K562 (cell line): Measurements from ENCODE around the gene ZBTB16. TPM values are rescaled to one million over a fixed set of nuclear protein-coding genes. Genes with fewer than 3 reads are reported as not detected.

ENCODE experiments used
- ATAC-seq: fragments of 200-7000 bp; cut with Tn5 transposase; 3 replicates; pipeline ENCODE4 v1.9.1; 2020; ENCODE audit warnings: moderate library complexity
- BruUV-seq: library from RNA; stranded (reverse); fragments of 400-500 nt; replicated peaks from 2 replicates; lab custom pipeline; 2021; lab: Mats Ljungman, UMichigan
- CTCF ChIA-PET: fragments of 300-600 bp; formaldehyde crosslinking; extraction: SDS; loops from one replicate; lab custom pipeline; 2021; ENCODE audit warnings: low intra/inter-chr PET ratio; lab: Yijun Ruan, JAX
- POLR2A ChIA-PET: fragments of 300-600, 350-650 bp; sonication (Branson Sonifier 250); formaldehyde crosslinking; extraction: SDS; loops from one replicate; lab custom pipeline; 2021; ENCODE audit warnings: antibody characterized with exemption, inconsistent platforms; lab: Yijun Ruan, JAX
- DNase-seq, 4 experiments: peaks; one replicate each; pipeline versions ENCODE4 v3.0.0 to v3.0.0-alpha.2; 2011 to 2018; ENCODE audit warnings: low spot score in 3 of 4, mixed read lengths in 3 of 4; ENCODE audit errors: extremely low read depth in 1 of 4
- FAIRE-seq: peaks from 2 replicates; lab custom pipeline; 2011; peaks lifted over from hg19 to GRCh38; lab: Jason Lieb, UNC
- H2AFZ ChIP-seq: 2 replicates; pipeline ENCODE4 v1.6.0; 2011; ENCODE audit warnings: low read depth, low read length, control low read depth, inconsistent platforms
- H3K27ac ChIP-seq: fragments of 200-600 bp; 3 replicates; pipeline ENCODE4 v1.8.0; 2011; ENCODE audit warnings: low read depth, mild to moderate bottlenecking, control low read depth, inconsistent platforms, low read length, moderate library complexity, mixed read lengths; ENCODE audit errors: extremely low read depth
- H3K27me3 ChIP-seq, 2 experiments: fragments of 300-600 bp in 1 of 2; 2 replicates in 1 of 2; 3 replicates in 1 of 2; pipeline versions ENCODE4 v1.6.0 to v1.8.0; 2011; ENCODE audit warnings: inconsistent platforms in 2 of 2, low read length in 2 of 2, mild to moderate bottlenecking in 1 of 2, mixed read lengths in 1 of 2, moderate library complexity in 1 of 2; ENCODE audit not compliant: control insufficient read depth in 2 of 2, insufficient read depth in 2 of 2
- H3K36me3 ChIP-seq: fragments of 300-600 bp; 3 replicates; pipeline ENCODE4 v1.8.0; 2011; ENCODE audit warnings: mild to moderate bottlenecking, low read length, inconsistent platforms; ENCODE audit not compliant: control insufficient read depth, insufficient read depth
- H3K4me1 ChIP-seq, 2 experiments: fragments of 200-600 bp in 1 of 2; replicated peaks in 1 of 2; 2 replicates in 1 of 2; 3 replicates in 1 of 2; pipeline versions ENCODE4 v1.5.1 to v1.8.0; 2011; ENCODE audit warnings: inconsistent platforms in 2 of 2, low read length in 2 of 2, mild to moderate bottlenecking in 1 of 2, mixed read lengths in 1 of 2, moderate library complexity in 1 of 2; ENCODE audit not compliant: control insufficient read depth in 2 of 2, insufficient read depth in 2 of 2
- H3K4me2 ChIP-seq: 2 replicates; pipeline ENCODE4 v1.6.1; 2011; ENCODE audit warnings: low read length, control low read depth, inconsistent platforms, mixed read lengths; ENCODE audit not compliant: insufficient read depth
- H3K4me3 ChIP-seq: fragments of 200-600 bp; sonication (generic), shearing (Covaris generic); 2 replicates; pipeline ENCODE4 v1.5.1; 2016; ENCODE audit warnings: control low read depth, inconsistent platforms
- H3K79me2 ChIP-seq: fragments of 200-600 bp; 3 replicates; pipeline ENCODE4 v1.8.0; 2011; ENCODE audit warnings: low read length, inconsistent platforms; ENCODE audit not compliant: control insufficient read depth, insufficient read depth
- H3K9ac ChIP-seq, 2 experiments: 2 replicates each; pipeline versions ENCODE4 v1.6.0 to v1.6.1; 2011; ENCODE audit warnings: low read depth in 2 of 2, low read length in 2 of 2, control low read depth in 1 of 2, inconsistent platforms in 1 of 2, mild to moderate bottlenecking in 1 of 2, mixed read lengths in 1 of 2; ENCODE audit not compliant: insufficient read depth in 1 of 2
- H3K9me1 ChIP-seq: one replicate; pipeline ENCODE4 v1.6.0; 2011; ENCODE audit warnings: inconsistent platforms, mild to moderate bottlenecking, low read length, moderate library complexity; ENCODE audit not compliant: control insufficient read depth, insufficient read depth
- H3K9me3 ChIP-seq: replicated peaks from 2 replicates; pipeline ENCODE4 v1.5.1; 2011; ENCODE audit warnings: low read depth, low read length, inconsistent platforms; ENCODE audit not compliant: control insufficient read depth, insufficient read depth
- H4K20me1 ChIP-seq: replicated peaks from 2 replicates; pipeline ENCODE4 v1.6.1; 2011; ENCODE audit warnings: low read length, inconsistent platforms, mixed read lengths; ENCODE audit not compliant: control insufficient read depth, insufficient read depth
- CREB1 ChIP-seq, 2 experiments: sonication (generic) in 1 of 2; formaldehyde crosslinking in 1 of 2; IDR thresholded peaks; 2 replicates each; pipeline versions ENCODE4 v1.6.1 to v1.8.0; 2012 to 2022; ENCODE audit warnings: inconsistent platforms in 1 of 2, mild to moderate bottlenecking in 1 of 2, missing genetic modification reagents in 1 of 2, moderate library complexity in 1 of 2
- RBM25 ChIP-seq: fragments of 200-400 bp; formaldehyde crosslinking; IDR thresholded peaks from 2 replicates; pipeline ENCODE4 v1.6.1; 2018; ENCODE audit warnings: low read length, low read depth, moderate library complexity; ENCODE audit not compliant: severe bottlenecking
- SRF ChIP-seq, 2 experiments: fragments of 250-450, 450-650 bp in 1 of 2; sonication (Bioruptor Pico) in 1 of 2; sonication (generic) in 1 of 2; formaldehyde crosslinking; IDR thresholded peaks; 2 replicates each; pipeline versions ENCODE4 v1.5.0 to v1.5.1; 2020 to 2022; ENCODE audit warnings: mild to moderate bottlenecking in 1 of 2, missing genetic modification reagents in 1 of 2
- ZNF639 ChIP-seq, 2 experiments: fragments of 200-800 bp in 1 of 2; sonication (Bioruptor generic) in 1 of 2; sonication (generic) in 1 of 2; formaldehyde crosslinking in 1 of 2; IDR thresholded peaks in 1 of 2; conservative IDR thresholded peaks in 1 of 2; 2 replicates each; pipeline versions ENCODE4 v1.5.0 to v1.6.1; 2016 to 2020; ENCODE audit warnings: missing compliant biosample characterization in 1 of 2, missing genetic modification characterization in 1 of 2, missing genetic modification reagents in 1 of 2
- ZNF707 ChIP-seq: fragments of 250-450 bp; sonication (Bioruptor Pico); conservative IDR thresholded peaks from 2 replicates; pipeline ENCODE4 v1.8.0; 2022; ENCODE audit warnings: inconsistent platforms, mild to moderate bottlenecking, moderate library complexity
- WGBS: fragments of 100-300 bp; shearing (Covaris generic); methylation state at CpG from one replicate; pipeline ENCODE4 v1.1.6; 2016; ENCODE audit warnings: low coverage, mixed read lengths; ENCODE audit not compliant: insufficient coverage; ENCODE audit errors: missing lambda C conversion rate; 5-methylcytosine and 5-hydroxymethylcytosine counted together
- in situ Hi-C: fragments of 300-500 bp; cut with MboI; formaldehyde crosslinking; loops from 4 replicates; pipeline ENCODE4 v1.15.0; 2018; ENCODE audit warnings: inconsistent platforms, mixed read lengths
- intact Hi-C: fragments of 100-400 bp; cut with micrococcal nuclease; formaldehyde crosslinking; loops from 2 replicates; pipeline ENCODE4 v1.14.2; 2022
- polyA plus RNA-seq, 8 experiments: library from polyadenylated mRNA; depleted of rRNA in 4 of 8; stranded (reverse) in 5 of 8; unstranded in 3 of 8; fragments of >200 nt; fragmentation: Nextera tagmentation in 2 of 8; fragmentation: Illumina TruSeq in 1 of 8; extraction: Ambion mirVana in 2 of 8; extraction: Trizol in 1 of 8; gene quantifications; 2 replicates each; pipeline versions ENCODE4 v1.2.1 to v1.2.3, GENCODE V29; 2011 to 2014; ENCODE audit warnings: inconsistent platforms in 1 of 8, missing spikeins in 1 of 8
- total RNA-seq, 7 experiments: library from RNA; depleted of rRNA in 6 of 7; stranded (reverse); fragments of >200 nt in 6 of 7; fragmentation: Illumina TruSeq in 2 of 7; extraction: Trizol in 2 of 7; gene quantifications; 2 replicates each; pipeline versions ENCODE4 v1.2.1 to v1.2.3, GENCODE V29; 2011 to 2021; ENCODE audit warnings: low replicate concordance in 1 of 7

Gene ZBTB16
- total and polyA plus RNA-seq, 9 of the 15 experiments (the other 6 are each of a cell fraction or from before 2014, with no cell fraction given): 0.06 to 0.40 (median 0.24) TPM; not detected in 4

- no peak for TF ChIP-seq ZNF639 (CRISPR knock-in tag; conservative IDR thresholded peaks at IDR 0.05 in 1 of 2, IDR thresholded peaks at IDR 0.05 in 1 of 2)
- no peak for TF ChIP-seq CREB1 (IDR thresholded peaks at IDR 0.05)
- no peak for TF ChIP-seq CREB1 (CRISPR knock-in tag; IDR thresholded peaks at IDR 0.05)
- no peak for TF ChIP-seq RBM25
Observed at GRCh38 chr11:114089748-114090147, 30.2 kb downstream of the ZBTB16 start (continued).

- Histone ChIP-seq H3K4me3 (no peak overlapping the region), H3K79me2 (no peaks in the 10 kb centered on the region), H4K20me1 (no peaks in the 10 kb centered on the region)
- no peak for ATAC-seq
- BruUV-seq: no TSS peak
- TF ChIP-seq SRF (CRISPR knock-in tag; IDR thresholded peaks at IDR 0.05) (no peak), ZNF707 (CRISPR knock-in tag) (no peak)
- TF ChIP-seq, all 486 proteins: peak for 0
- CTCF ChIA-PET: no interaction called here
- H3K9ac ChIP-seq: no peak overlapping the region
- FAIRE-seq: no peak
- H3K4me1 ChIP-seq: peaks cover 0 to 3% of the 10 kb centered on the region in 2 experiments; a peak in 1 of 5 replicates
- no peak overlapping the region for H3K27ac ChIP-seq
- POLR2A ChIA-PET: no interaction called here
- intact Hi-C loops (no loop called here), in situ Hi-C loops (no loop called here)
- H3K27me3 ChIP-seq: peaks cover 8 to 36% of the 10 kb centered on the region in 2 experiments; a peak in 4 of 5 replicates
- 0% methylated on average over 4 of the region's 4 CpGs for WGBS
- no peaks in the 10 kb centered on the region for H3K9me3 ChIP-seq
- DNase-seq: no peak
- H3K36me3 ChIP-seq: no peaks in the 10 kb centered on the region
- no peak overlapping the region for H2AFZ ChIP-seq
- no peak overlapping the region for H3K4me2 ChIP-seq
- no peaks in the 10 kb centered on the region for H3K9me1 ChIP-seq
Observed at GRCh38 chr11:114090225-114090910, 30.9 kb downstream of the ZBTB16 start.
